Measurements from ENCODE around the gene SPNS2.

DNA sequence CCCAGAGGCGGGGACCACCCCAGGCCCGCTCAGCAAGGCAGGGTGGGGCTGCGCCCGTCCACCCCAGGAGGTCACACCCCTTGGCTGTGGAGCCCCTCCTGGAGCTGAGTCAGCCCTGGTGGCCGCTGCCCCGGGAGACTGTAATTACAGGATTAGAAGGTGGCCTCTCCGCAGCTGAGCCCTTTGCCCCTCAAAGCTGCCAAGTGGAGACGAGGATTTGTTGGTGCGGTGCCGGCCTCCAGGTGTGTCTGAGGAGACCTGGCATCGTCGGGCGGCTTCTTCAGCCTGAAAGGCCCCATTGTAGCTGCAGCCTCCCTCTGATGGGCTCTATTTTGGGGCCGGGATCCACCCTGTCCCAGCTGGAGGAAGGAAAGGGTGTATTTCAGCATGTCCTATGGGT is 22.7 kb upstream of the SPNS2 start:
- TF ChIP-seq, protein P1, sequence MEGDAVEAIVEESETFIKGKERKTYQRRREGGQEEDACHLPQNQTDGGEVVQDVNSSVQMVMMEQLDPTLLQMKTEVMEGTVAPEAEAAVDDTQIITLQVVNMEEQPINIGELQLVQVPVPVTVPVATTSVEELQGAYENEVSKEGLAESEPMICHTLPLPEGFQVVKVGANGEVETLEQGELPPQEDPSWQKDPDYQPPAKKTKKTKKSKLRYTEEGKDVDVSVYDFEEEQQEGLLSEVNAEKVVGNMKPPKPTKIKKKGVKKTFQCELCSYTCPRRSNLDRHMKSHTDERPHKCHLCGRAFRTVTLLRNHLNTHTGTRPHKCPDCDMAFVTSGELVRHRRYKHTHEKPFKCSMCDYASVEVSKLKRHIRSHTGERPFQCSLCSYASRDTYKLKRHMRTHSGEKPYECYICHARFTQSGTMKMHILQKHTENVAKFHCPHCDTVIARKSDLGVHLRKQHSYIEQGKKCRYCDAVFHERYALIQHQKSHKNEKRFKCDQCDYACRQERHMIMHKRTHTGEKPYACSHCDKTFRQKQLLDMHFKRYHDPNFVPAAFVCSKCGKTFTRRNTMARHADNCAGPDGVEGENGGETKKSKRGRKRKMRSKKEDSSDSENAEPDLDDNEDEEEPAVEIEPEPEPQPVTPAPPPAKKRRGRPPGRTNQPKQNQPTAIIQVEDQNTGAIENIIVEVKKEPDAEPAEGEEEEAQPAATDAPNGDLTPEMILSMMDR (conservative IDR thresholded peaks at IDR 0.05; ENCODE audit: low read depth, low read length), result no peak
- no peak for TF ChIP-seq EZH2 (IDR thresholded peaks at IDR 0.05; ENCODE audit: low read length, unreplicated experiment)
- no peak for TF ChIP-seq EZH2phosphoT487 (IDR thresholded peaks at IDR 0.05; ENCODE audit: borderline replicate concordance, low read length)
